Motor neuron (in vitro differentiated cells): ENCODE results near the gene TUBGCP2. TPM values are rescaled to one million over a fixed set of nuclear protein-coding genes. Genes with fewer than 3 reads are reported as not detected.
"Not testable (repeated sequence)": the region's sequence is repeated elsewhere in the genome, so short reads cannot be mapped to it uniquely, and the experiment has no call there.

Source experiments
- ATAC-seq, 8 experiments: fragments of 200-7000 bp; cut with Tn5 transposase; replicated peaks in 6 of 8; 2 replicates each; pipeline ENCODE4 v1.8.0; 2021; ENCODE audit warnings: mild to moderate bottlenecking in 8 of 8, moderate library complexity in 8 of 8
- H3K27ac ChIP-seq, 2 donors: fragments of 250-450 bp; sonication (Bioruptor Pico); 2 replicates each; pipeline ENCODE4 v1.9.0; 2021; ENCODE audit warnings: antibody characterized with exemption in 2 of 2, mild to moderate bottlenecking in 2 of 2, moderate library complexity in 1 of 2
- H3K4me1 ChIP-seq, 2 donors: fragments of 250-450 bp; sonication (Bioruptor Pico); replicated peaks in 1 of 2; 2 replicates each; pipeline ENCODE4 v1.6.1; 2021; ENCODE audit warnings: antibody characterized with exemption in 2 of 2, mild to moderate bottlenecking in 2 of 2, moderate library complexity in 1 of 2
- H3K4me3 ChIP-seq, 5 donors: fragments of 250-450 bp; sonication (Bioruptor Pico); 2 replicates each; pipeline ENCODE4 v1.9.0; 2021; ENCODE audit warnings: antibody characterized with exemption in 5 of 5, mild to moderate bottlenecking in 5 of 5, moderate library complexity in 4 of 5
- WGBS, 10 experiments: fragments of 450-650 bp; shearing (Covaris generic); methylation state at CpG; one replicate each; pipeline ENCODE4 v1.0.0; 2022; 5-methylcytosine and 5-hydroxymethylcytosine counted together
- in situ Hi-C, 9 experiments: fragments of 400-800 bp; cut with MboI; loops; one replicate each; pipeline ENCODE4 v1.15.0; 2021; ENCODE audit warnings: low sequenced_read_pairs in 9 of 9, low pct_unique_long_range_greater_than_20kb in 2 of 9; ENCODE audit not compliant: unreplicated experiment in 9 of 9
- total RNA-seq, 8 experiments: library from RNA; unstranded; fragments of 300-600 nt; gene quantifications; 2 replicates each; pipeline versions ENCODE4 v1.2.3 to v1.2.4, GENCODE V29; 2022

The TUBGCP2 gene
- total RNA-seq, 8 experiments from 2014 or later, result 28.4 to 50.5 (median 37.4) TPM

- Histone ChIP-seq H3K27ac (no peak overlapping the region), H3K4me1 (peaks cover 2 to 16% of the 10 kb centered on the region in 2 donors), H3K4me3 (no peak overlapping the region)
- in situ Hi-C loops, result no loop called here
- no peak for ATAC-seq
- 67 to 90% (median 90%) methylated on average over 2 to 3 of the region's 20 CpGs; no CpG with 5 or more reads in 7 of the 10 experiments for WGBS, 10 experiments
These were observed 38.5 kb downstream of the TUBGCP2 start for GRCh38 chr10:133270204-133270603.

GRCh38 chr10:133269367-133269766, 39.3 kb downstream of the TUBGCP2 start:
- ATAC-seq, result peak in 1 of 8 experiments; percentile 4
- Histone ChIP-seq H3K27ac (no peak overlapping the region), H3K4me1 (peaks cover 0 to 10% of the 10 kb centered on the region in 2 donors), H3K4me3 (no peak overlapping the region)
- WGBS, 10 experiments, result 80% methylated on average over 1 of the region's 26 CpGs; no CpG with 5 or more reads in 9 of the 10 experiments
- in situ Hi-C loops, result no loop called here

- in situ Hi-C loops, result no loop called here
- no peak overlapping the region for H3K4me3 ChIP-seq
- WGBS, 10 experiments, result 76 to 78% methylated on average over 5 to 7 of the region's 22 CpGs; no CpG with 5 or more reads in 8 of the 10 experiments
- H3K4me1 ChIP-seq, result peaks cover 0 to 13% of the 10 kb centered on the region in 2 donors
- no peak overlapping the region for H3K27ac ChIP-seq
- no peak for ATAC-seq
These were observed 40.1 kb downstream of the TUBGCP2 start for GRCh38 chr10:133268532-133268931.

GRCh38 chr10:133267829-133268228, 40.8 kb downstream of the TUBGCP2 start:
- in situ Hi-C loops, result no loop called here
- H3K4me3 ChIP-seq, result no peak overlapping the region
- no peak overlapping the region for H3K27ac ChIP-seq
- no CpG with 5 or more reads among the region's 22 CpGs for WGBS, 10 experiments
- peaks cover 6 to 20% of the 10 kb centered on the region in 2 donors for H3K4me1 ChIP-seq
- ATAC-seq, result peak in 2 of 8 experiments; percentile 3 to 4

GRCh38 chr10:133267293-133267692, 41.4 kb downstream of the TUBGCP2 start:
- Histone ChIP-seq H3K27ac (no peak overlapping the region), H3K4me3 (no peak overlapping the region), H3K4me1 (peaks cover 11 to 25% of the 10 kb centered on the region in 2 donors)
- in situ Hi-C loops, result no loop called here
- no peak for ATAC-seq
- WGBS, 10 experiments, result 70% methylated on average over 2 of the region's 14 CpGs; no CpG with 5 or more reads in 9 of the 10 experiments

GRCh38 chr10:133266056-133266795, 42.4 kb downstream of the TUBGCP2 start:
- WGBS, 10 experiments, result 80 to 100% (median 89%) methylated on average over 1 to 9 of the region's 21 CpGs; no CpG with 5 or more reads in 4 of the 10 experiments
- Histone ChIP-seq H3K4me3 (no peak overlapping the region), H3K27ac (no peak overlapping the region), H3K4me1 (peaks cover 15 to 32% of the 10 kb centered on the region in 2 donors)
- in situ Hi-C loops, result no loop called here
- no peak for ATAC-seq

GRCh38 chr10:133265052-133265451, 43.6 kb downstream of the TUBGCP2 start:
- ATAC-seq, H3K27ac ChIP-seq, in situ Hi-C loops, H3K4me3 ChIP-seq: not testable (repeated sequence)
- WGBS, 10 experiments, result 100% methylated on average over 1 to 2 of the region's 10 CpGs; no CpG with 5 or more reads in 4 of the 10 experiments
- H3K4me1 ChIP-seq, result peaks cover 17 to 42% of the 10 kb centered on the region in 2 donors

- no peak for ATAC-seq
- H3K27ac ChIP-seq, result no peak overlapping the region
- 60 to 90% (median 76%) methylated on average over 1 to 4 of the region's 9 CpGs; no CpG with 5 or more reads in 5 of the 10 experiments for WGBS, 10 experiments
- no peak overlapping the region for H3K4me3 ChIP-seq
- in situ Hi-C loops, result no loop called here
- peaks cover 21 to 48% of the 10 kb centered on the region in 2 donors for H3K4me1 ChIP-seq
These were observed 44.2 kb downstream of the TUBGCP2 start for GRCh38 chr10:133264461-133264860.

- peaks cover 26 to 56% of the 10 kb centered on the region in 2 donors for H3K4me1 ChIP-seq
- H3K27ac ChIP-seq, result no peak overlapping the region
- no peak for ATAC-seq
- 60 to 100% (median 75%) methylated on average over 1 to 10 of the region's 10 CpGs; no CpG with 5 or more reads in 7 of the 10 experiments for WGBS, 10 experiments
- no peak overlapping the region for H3K4me3 ChIP-seq
- in situ Hi-C loops, result no loop called here
These were observed 45.0 kb downstream of the TUBGCP2 start for GRCh38 chr10:133263674-133264073.

GRCh38 chr10:133262696-133263095, 46.0 kb downstream of the TUBGCP2 start:
- Histone ChIP-seq H3K27ac (no peak overlapping the region), H3K4me1 (peaks cover 26 to 61% of the 10 kb centered on the region in 2 donors), H3K4me3 (peak overlapping the region in 2 of 5 donors; percentile 49 to 59)
- ATAC-seq, result peak in 4 of 8 experiments; percentile 1 to 11 (median 8)
- WGBS, 10 experiments, result 60 to 100% (median 90%) methylated on average over 1 to 3 of the region's 14 CpGs; no CpG with 5 or more reads in 5 of the 10 experiments
- in situ Hi-C loops, result no loop called here

GRCh38 chr10:133261726-133262325, 46.8 kb downstream of the TUBGCP2 start:
- Histone ChIP-seq H3K4me3 (peak overlapping the region; percentile 40 to 59 (median 49)), H3K27ac (peak overlapping the region in 1 of 2 donors; percentile 79), H3K4me1 (peaks cover 26 to 61% of the 10 kb centered on the region in 2 donors)
- peak; percentile 46 to 72 (median 66) for ATAC-seq
- no CpG with 5 or more reads among the region's 79 CpGs for WGBS, 10 experiments
- in situ Hi-C loops, result no loop called here

GRCh38 chr10:133260895-133261725, 47.6 kb downstream of the TUBGCP2 start:
- H3K4me3 ChIP-seq, result peak overlapping the region; percentile 40 to 59 (median 49)
- in situ Hi-C loops, result no loop called here
- peak; percentile 23 to 72 (median 44) for ATAC-seq
- peak overlapping the region in 1 of 2 donors; percentile 79 for H3K27ac ChIP-seq
- 13 to 66% (median 13%) methylated on average over 3 to 9 of the region's 50 CpGs; no CpG with 5 or more reads in 7 of the 10 experiments for WGBS, 10 experiments
- H3K4me1 ChIP-seq, result peaks cover 26 to 61% of the 10 kb centered on the region in 2 donors
